ENCODE data around the gene PRR33.

- no peak for TF ChIP-seq CTCF (IDR thresholded peaks at IDR 0.05; ENCODE audit: borderline replicate concordance, extremely low read depth, low read length, poor library complexity, severe bottlenecking)
- no peak for TF ChIP-seq EZH2 (IDR thresholded peaks at IDR 0.05; ENCODE audit: borderline replicate concordance, low read depth, low read length, severe bottlenecking)
Observed at GRCh38 chr11:1920909-1921573, 29.3 kb upstream of the PRR33 start.

All from DND-41 (cell line).